BJ (cell line): ENCODE results near the gene KRT8. TPM values are rescaled to one million over a fixed set of nuclear protein-coding genes. Genes with fewer than 3 reads are reported as not detected.

ENCODE experiments used
- CTCF ChIA-PET: fragments of 350-600 bp; formaldehyde crosslinking; extraction: SDS; loops from one replicate; lab custom pipeline; 2021; ENCODE audit warnings: antibody characterized with exemption, inconsistent platforms; lab: Yijun Ruan, JAX
- POLR2A ChIA-PET: fragments of 300-600 bp; sonication (Branson Sonifier 250); formaldehyde crosslinking; extraction: SDS; loops from one replicate; lab custom pipeline; 2021; ENCODE audit warnings: antibody characterized with exemption; lab: Charles Lee
- DNase-seq: peaks from one replicate; pipeline ENCODE4 v3.0.0-alpha.2; 2011; ENCODE audit warnings: low read depth
- H3K27me3 ChIP-seq: 2 replicates; pipeline ENCODE4 v1.6.0; 2011; ENCODE audit warnings: low read length; ENCODE audit not compliant: control insufficient read depth, insufficient read depth
- H3K36me3 ChIP-seq: 2 replicates; pipeline ENCODE4 v1.5.1; 2011; ENCODE audit warnings: low read length; ENCODE audit not compliant: control insufficient read depth, insufficient read depth
- H3K4me3 ChIP-seq: 2 replicates; pipeline ENCODE4 v1.5.1; 2011; ENCODE audit warnings: low read depth, mild to moderate bottlenecking, control low read depth, low read length
- CTCF ChIP-seq: IDR thresholded peaks from 2 replicates; pipeline ENCODE4 v1.5.1; 2011; ENCODE audit warnings: low read depth, mild to moderate bottlenecking, control low read depth, inconsistent platforms, low read length, moderate library complexity; ENCODE audit not compliant: insufficient read depth
- polyA plus RNA-seq: library from polyadenylated mRNA; depleted of rRNA; stranded (reverse); fragments of >200 nt; gene quantifications from 2 replicates; pipeline ENCODE4 v1.2.3, GENCODE V29; 2011

Gene KRT8
- polyA plus RNA-seq, 1 experiment, result 41.6 TPM

GRCh38 chr12:52914576-52915121 is 9.8 kb upstream of the KRT8 start:
- H3K27me3 ChIP-seq, result no peaks in the 10 kb centered on the region; the same call in 1 of the 2 replicates
- TF ChIP-seq CTCF, result no peak
- no peak for DNase-seq
- ChIA-PET POLR2A (no interaction called here), CTCF (interaction anchor here (1.0 to 1.1 kb wide), 3 partner anchors 9 to 61 kb away, joined by 3 to 4 read pairs (median 3); no protein-coding TSS in a partner anchor)
- H3K4me3 ChIP-seq, result no peak overlapping the region
- H3K36me3 ChIP-seq, result no peaks in the 10 kb centered on the region

DNA sequence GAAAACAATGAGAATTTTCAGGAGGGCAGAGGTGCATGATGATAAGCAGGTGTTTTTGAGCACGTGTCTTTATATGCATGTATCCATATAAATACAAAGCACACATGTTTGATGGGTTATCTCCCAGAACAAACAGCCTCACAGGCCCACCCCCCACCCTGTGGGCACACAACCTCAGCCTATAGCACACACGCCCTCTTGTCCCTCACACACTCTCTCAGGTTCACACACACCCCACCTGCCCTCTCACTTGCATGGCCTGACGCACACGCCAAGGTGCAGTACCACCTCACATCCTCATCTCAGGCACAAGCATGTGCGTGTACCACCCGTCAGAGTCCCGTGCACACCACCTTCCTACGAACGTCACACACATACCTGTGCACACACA is 8.6 kb upstream of the KRT8 start:
- TF ChIP-seq CTCF, result no peak
- DNase-seq, result no peak
- Histone ChIP-seq H3K36me3 (no peaks in the 10 kb centered on the region), H3K4me3 (no peak overlapping the region), H3K27me3 (no peaks in the 10 kb centered on the region; the same call in 1 of the 2 replicates)
- CTCF ChIA-PET, result no interaction called here
- POLR2A ChIA-PET, result no interaction called here

DNA sequence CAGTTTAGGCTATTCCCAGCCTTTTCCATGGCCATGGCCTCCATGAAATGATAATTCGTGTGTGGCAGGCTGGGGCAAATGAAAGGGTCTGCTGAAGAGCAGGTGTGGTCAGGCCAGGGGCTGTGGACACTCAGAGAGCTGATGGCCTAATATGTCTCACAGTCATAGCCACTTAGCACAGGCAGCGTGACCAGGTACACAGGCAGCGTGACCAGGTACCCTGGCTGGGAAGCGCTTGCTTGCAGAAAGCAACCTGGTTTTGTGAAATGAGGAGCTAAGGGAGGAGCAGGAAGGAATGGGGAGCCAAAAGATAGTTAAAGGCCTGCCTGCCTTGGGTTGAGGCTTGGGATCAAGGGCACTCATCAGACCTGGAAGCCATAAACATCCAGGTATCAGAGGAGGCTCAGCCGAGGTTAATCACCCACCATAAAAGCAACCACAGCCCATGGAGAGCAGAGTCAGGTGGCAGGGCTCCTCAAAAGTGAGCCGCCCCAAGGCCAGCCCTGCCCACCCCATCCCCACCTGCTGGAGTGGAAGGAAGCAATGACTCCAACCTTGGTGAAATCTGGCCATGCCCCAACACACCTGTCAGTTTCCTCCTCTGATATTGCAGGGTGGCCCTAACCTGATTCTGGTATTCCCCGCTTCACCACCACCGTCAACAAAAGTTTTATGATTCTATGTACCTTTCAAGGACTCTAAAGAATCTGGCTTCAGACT is 8.0 kb upstream of the KRT8 start:
- Histone ChIP-seq H3K4me3 (no peak overlapping the region), H3K36me3 (no peaks in the 10 kb centered on the region), H3K27me3 (no peaks in the 10 kb centered on the region; the same call in 1 of the 2 replicates)
- DNase-seq, result no peak
- no peak for TF ChIP-seq CTCF
- CTCF ChIA-PET, result no interaction called here
- POLR2A ChIA-PET, result no interaction called here

GRCh38 chr12:52910248-52910883 is 5.5 kb upstream of the KRT8 start:
- POLR2A ChIA-PET, result no interaction called here
- Histone ChIP-seq H3K27me3 (no peaks in the 10 kb centered on the region; the same call in 1 of the 2 replicates), H3K36me3 (no peaks in the 10 kb centered on the region), H3K4me3 (no peak overlapping the region)
- CTCF ChIA-PET, result interaction anchor here (1.2 to 3.0 kb wide), 4 partner anchors 20 to 70 kb away, joined by 3 to 16 read pairs (median 8); no protein-coding TSS in a partner anchor
- no peak for TF ChIP-seq CTCF
- DNase-seq, result no peak

- no peak for DNase-seq
These were observed 4.9 kb upstream of the KRT8 start for GRCh38 chr12:52909796-52910195.

More at GRCh38 chr12:52909796-52910195, 4.9 kb upstream of the KRT8 start:
- POLR2A ChIA-PET, result no interaction called here
- no peaks in the 10 kb centered on the region for H3K36me3 ChIP-seq
- CTCF ChIA-PET, result interaction anchor here (1.2 to 3.0 kb wide), 6 partner anchors 8 to 70 kb away, joined by 3 to 16 read pairs (median 6); no protein-coding TSS in a partner anchor
- H3K4me3 ChIP-seq, result no peak overlapping the region
- no peaks in the 10 kb centered on the region; the same call in 1 of the 2 replicates for H3K27me3 ChIP-seq
- TF ChIP-seq CTCF, result no peak
